ENCODE measurements around the gene DPYSL4.

DPYSL4 gene

GRCh38 chr10:132186488-132187429 is at the start of gene DPYSL4:
Gene DPYSL4, plus strand, starts transcription at chr10:132186948. Its CDS starts 116 bp downstream, at chr10:132187064.
- DNase-seq, result peak in 4 of 10 donors; percentile 42 to 85 (median 57)
- intact Hi-C loops (cut with DNase I), result no loop called here

- intact Hi-C loops (cut with DNase I), result no loop called here
- peak in 7 of 10 donors; percentile 4 to 76 (median 18) for DNase-seq
Measured at GRCh38 chr10:132137111-132138072, 49.4 kb upstream of the DPYSL4 start.

- intact Hi-C loops (cut with DNase I), result no loop called here
- DNase-seq, result peak in 5 of 10 donors; percentile 6 to 66 (median 41)
Measured at GRCh38 chr10:132138133-132138532, 48.6 kb upstream of the DPYSL4 start.

GRCh38 chr10:132138596-132138995 is 48.2 kb upstream of the DPYSL4 start:
- intact Hi-C loops (cut with DNase I), result no loop called here

DNA sequence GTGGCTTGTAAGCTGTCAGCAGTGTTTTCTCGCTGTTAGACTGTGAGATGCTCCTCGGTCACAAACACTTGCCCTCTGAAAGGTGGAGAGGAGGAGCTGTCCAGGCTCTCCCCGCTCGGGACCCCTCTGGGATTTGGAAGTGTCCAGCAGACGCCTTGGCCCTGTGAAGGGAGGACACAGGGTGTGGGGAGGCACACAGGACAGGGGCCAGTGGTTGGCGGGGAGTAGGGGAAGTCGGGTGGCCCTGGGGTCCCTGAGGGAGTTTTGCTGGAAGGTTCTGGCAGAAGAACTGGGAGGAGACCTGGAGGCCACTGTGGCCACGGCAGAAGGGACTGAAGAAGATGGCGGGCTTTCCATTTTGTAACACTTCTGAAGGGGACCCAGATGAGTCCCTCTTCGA is 47.2 kb upstream of the DPYSL4 start:
- DNase-seq, result peak in 7 of 10 donors; percentile 0 to 63 (median 14)
- intact Hi-C loops (cut with DNase I), result no loop called here

More at GRCh38 chr10:132138596-132138995, 48.2 kb upstream of the DPYSL4 start:
- peak in 6 of 10 donors; percentile 4 to 70 (median 35) for DNase-seq

DNA sequence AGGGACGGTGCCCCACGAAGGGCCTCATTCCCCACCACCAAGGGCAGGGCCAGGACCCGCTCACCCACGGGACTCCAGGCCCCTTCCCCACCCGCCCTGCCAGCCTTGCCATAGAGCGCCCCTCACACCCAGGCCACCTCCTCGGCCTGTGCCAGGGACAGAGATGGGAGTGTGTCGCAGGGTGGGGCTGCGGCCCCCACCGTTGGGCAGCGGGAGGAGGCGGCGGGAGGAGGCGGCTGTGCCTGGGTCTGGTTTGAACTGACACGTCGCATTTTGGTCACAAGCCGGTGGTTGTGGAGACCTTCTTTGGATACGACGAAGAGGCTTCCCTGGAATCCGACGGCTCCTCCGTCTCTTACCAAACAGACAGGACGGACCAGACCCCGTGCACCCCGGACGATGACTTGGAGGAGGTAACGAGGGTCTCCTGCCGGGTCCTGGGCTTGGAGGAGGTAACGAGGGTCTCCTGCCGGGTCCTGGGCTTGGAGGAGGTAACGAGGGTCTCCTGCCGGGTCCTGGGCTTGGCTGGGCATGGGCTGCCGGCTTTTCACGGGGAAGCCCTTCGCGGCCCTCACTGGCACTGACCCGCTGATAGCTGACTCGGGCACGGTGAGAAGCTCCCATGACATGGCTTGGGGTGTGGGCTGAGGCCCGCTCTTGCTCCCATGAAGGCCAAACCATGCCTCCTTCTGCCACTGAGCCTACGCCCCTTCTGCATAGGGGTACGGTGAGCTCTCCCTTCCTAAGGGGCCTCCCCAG is 46.4 kb upstream of the DPYSL4 start:
- intact Hi-C loops (cut with DNase I), result loop anchor here (5.0 kb wide), 2 partner anchors 33 to 253 kb away; no protein-coding TSS in a partner anchor
- DNase-seq, result peak in 7 of 10 donors; percentile 4 to 81 (median 23)

- intact Hi-C loops (cut with DNase I), result loop anchor here (5.0 kb wide), 2 partner anchors 34 to 254 kb away; no protein-coding TSS in a partner anchor
- DNase-seq, result peak in 7 of 10 donors; percentile 3 to 70 (median 12)
Measured at GRCh38 chr10:132141076-132141475, 45.7 kb upstream of the DPYSL4 start.

- intact Hi-C loops (cut with DNase I), result loop anchor here (5.0 kb wide), 2 partner anchors 34 to 254 kb away; no protein-coding TSS in a partner anchor
- peak in 8 of 10 donors; percentile 6 to 87 (median 16) for DNase-seq
Measured at GRCh38 chr10:132141526-132142395, 45.0 kb upstream of the DPYSL4 start.

DNA sequence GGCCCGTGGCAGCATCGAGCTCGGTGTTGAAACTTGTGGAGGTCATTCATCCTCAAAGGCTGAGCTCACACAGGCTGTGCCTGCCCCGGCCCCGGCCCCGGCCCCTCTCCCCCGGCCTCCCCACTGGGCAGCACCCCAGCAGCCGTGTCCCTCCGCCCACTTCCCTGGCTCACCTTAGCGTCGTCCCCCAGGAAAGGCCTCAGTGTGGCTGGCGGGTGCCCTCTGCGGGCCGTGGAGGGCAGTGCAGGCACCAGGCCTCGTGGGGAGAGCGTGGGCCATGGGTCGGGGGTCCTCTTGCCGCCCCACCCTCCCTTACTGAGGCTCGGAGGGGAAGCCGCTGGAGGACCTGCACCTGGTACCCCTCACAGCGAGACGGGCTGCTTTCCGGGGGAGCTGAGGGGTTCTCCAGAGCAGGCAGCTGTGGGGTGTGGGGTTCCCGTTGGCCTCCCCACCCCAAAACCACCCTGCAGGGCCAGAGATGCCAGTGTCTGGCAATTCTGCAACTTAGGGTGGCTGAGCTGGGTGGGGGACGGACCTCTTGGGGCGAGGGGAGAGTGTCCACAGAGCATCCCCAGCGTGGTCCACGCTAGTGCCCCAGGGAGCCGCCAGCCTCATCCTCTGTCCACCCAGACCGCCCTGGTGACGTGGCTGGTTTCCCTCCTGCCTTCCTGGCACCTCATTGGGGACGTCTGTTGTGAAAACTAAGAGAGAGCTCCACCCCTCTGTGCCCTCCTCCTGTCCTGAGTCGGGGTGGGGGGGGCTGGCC is 44.2 kb upstream of the DPYSL4 start:
- DNase-seq, result peak in 9 of 10 donors; percentile 48 to 95 (median 66)
- intact Hi-C loops (cut with DNase I), result loop anchor here (5.0 kb wide), 2 partner anchors 35 to 255 kb away; no protein-coding TSS in a partner anchor

DNA sequence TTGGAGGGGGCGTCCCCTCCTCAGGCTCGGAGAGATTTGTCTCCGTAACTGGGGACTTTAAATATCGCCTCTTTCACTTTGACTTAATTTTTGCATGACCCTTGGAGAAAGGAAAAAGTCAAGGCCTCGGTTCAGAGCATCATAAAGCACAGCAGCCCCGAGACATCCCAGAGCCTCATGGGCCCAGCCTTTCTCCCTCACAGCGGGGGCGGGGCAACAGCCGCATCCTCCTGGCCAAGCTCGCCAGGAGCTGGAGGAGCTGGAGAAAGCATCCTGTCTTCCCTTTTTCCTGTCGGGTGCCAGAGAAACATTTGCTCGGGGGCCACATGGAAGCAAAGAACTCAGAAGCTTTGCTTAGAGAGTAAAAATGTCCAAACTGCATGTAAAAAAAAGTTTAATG is 43.6 kb upstream of the DPYSL4 start:
- DNase-seq, result peak; percentile 15 to 93 (median 58)
- intact Hi-C loops (cut with DNase I), result loop anchor here (5.0 kb wide), 2 partner anchors 36 to 256 kb away; no protein-coding TSS in a partner anchor

- intact Hi-C loops (cut with DNase I), result loop anchor here (5.0 kb wide), 2 partner anchors 37 to 257 kb away; no protein-coding TSS in a partner anchor
Measured at GRCh38 chr10:132144086-132144485, 42.7 kb upstream of the DPYSL4 start.

GRCh38 chr10:132145002-132145401 is 41.7 kb upstream of the DPYSL4 start:
- intact Hi-C loops (cut with DNase I), result no loop called here
- peak in 6 of 10 donors; percentile 1 to 62 (median 30) for DNase-seq

More at GRCh38 chr10:132144086-132144485, 42.7 kb upstream of the DPYSL4 start:
- DNase-seq, result peak in 8 of 10 donors; percentile 5 to 71 (median 12)

GRCh38 chr10:132145521-132146185 is 41.1 kb upstream of the DPYSL4 start:
- peak in 6 of 10 donors; percentile 1 to 62 (median 26) for DNase-seq
- intact Hi-C loops (cut with DNase I), result no loop called here

DNA sequence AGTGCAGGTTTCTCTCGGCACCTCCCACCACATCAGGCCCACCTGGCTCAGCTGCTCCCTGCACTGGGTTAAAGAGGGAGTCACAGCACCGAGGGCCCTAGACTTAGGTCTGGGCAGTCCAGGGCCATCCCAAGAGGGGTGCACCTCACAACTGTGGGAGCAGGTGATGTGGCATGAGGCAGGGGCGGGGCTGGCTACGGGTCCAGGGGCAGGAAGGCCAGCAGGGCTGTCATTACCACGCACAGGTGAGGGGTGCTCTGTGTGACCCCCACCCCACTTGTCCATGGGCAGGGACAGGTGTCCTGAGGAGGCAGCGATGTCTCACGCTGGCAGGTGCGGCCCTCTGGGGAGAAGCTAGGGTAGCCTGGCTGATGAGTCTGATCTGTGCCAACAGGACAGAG is 40.5 kb upstream of the DPYSL4 start:
- peak in 4 of 10 donors; percentile 21 to 85 (median 68) for DNase-seq

GRCh38 chr10:132146941-132147915 is 39.5 kb upstream of the DPYSL4 start:
- intact Hi-C loops (cut with DNase I), result no loop called here
- peak in 8 of 10 donors; percentile 4 to 79 (median 14) for DNase-seq

More for the DNA sequence above, 40.5 kb upstream of the DPYSL4 start:
- intact Hi-C loops (cut with DNase I), result no loop called here
